SU-DHL-6 (cell line): Measurements from ENCODE around the gene PRTN3.
"Not testable (repeated sequence)": the region's sequence is repeated elsewhere in the genome, so short reads cannot be mapped to it uniquely, and the experiment has no call there.

Experiments used
- H2AFZ ChIP-seq: fragments of 200-600 bp; sonication (generic); 2 replicates; pipeline ENCODE4 v1.6.1; 2014; ENCODE audit warnings: low read depth, mild to moderate bottlenecking, moderate library complexity, mixed read lengths, antibody characterized with exemption, low read length; ENCODE audit not compliant: severe bottlenecking
- H3F3A ChIP-seq: fragments of 200-600 bp; shearing (Covaris generic); 2 replicates; pipeline ENCODE4 v1.6.0; 2016; ENCODE audit warnings: antibody characterized with exemption, mild to moderate bottlenecking; ENCODE audit not compliant: insufficient read depth
- H3K27ac ChIP-seq: fragments of 200-600 bp; sonication (generic); 2 replicates; pipeline ENCODE4 v1.5.1; 2016; ENCODE audit warnings: low read depth, mild to moderate bottlenecking, low read length, moderate library complexity, mixed read lengths
- H3K27me3 ChIP-seq: fragments of 200-600 bp; sonication (generic), shearing (Covaris generic); 2 replicates; pipeline ENCODE4 v1.6.0; 2014; ENCODE audit warnings: mild to moderate bottlenecking, low read length
- H3K36me3 ChIP-seq: fragments of 200-600 bp; sonication (generic); 2 replicates; pipeline ENCODE4 v1.6.1; 2014; ENCODE audit warnings: mild to moderate bottlenecking, low read length, mixed read lengths
- H3K4me2 ChIP-seq: fragments of 300-600, 200-600 bp; shearing (Covaris generic), sonication (generic); 2 replicates; pipeline ENCODE4 v1.6.0; 2014; ENCODE audit warnings: low read length, low read depth, mild to moderate bottlenecking; ENCODE audit not compliant: poor library complexity, severe bottlenecking
- H3K4me3 ChIP-seq: fragments of 200-600 bp; sonication (generic); 2 replicates; pipeline ENCODE4 v1.5.1; 2014; ENCODE audit warnings: antibody characterized with exemption, low read length, mild to moderate bottlenecking, mixed read lengths; ENCODE audit not compliant: insufficient read depth, poor library complexity, severe bottlenecking
- H3K79me2 ChIP-seq: fragments of 200-600 bp; sonication (generic); 2 replicates; pipeline ENCODE4 v1.6.1; 2014; ENCODE audit warnings: mild to moderate bottlenecking, low read length, moderate library complexity; ENCODE audit not compliant: insufficient read depth
- H3K9ac ChIP-seq: fragments of 200-600 bp; sonication (generic); 2 replicates; pipeline ENCODE4 v1.7.0; 2014; ENCODE audit warnings: mild to moderate bottlenecking, low read length
- H3K9me2 ChIP-seq: fragments of 200-600 bp; sonication (generic); replicated peaks from 2 replicates; pipeline ENCODE4 v1.6.1; 2014; ENCODE audit warnings: low read length; ENCODE audit not compliant: insufficient read depth
- H3K9me3 ChIP-seq: fragments of 200-600 bp; sonication (generic); 2 replicates; pipeline ENCODE4 v1.6.1; 2014; ENCODE audit warnings: low read length, mixed read lengths; ENCODE audit not compliant: insufficient read depth
- H4K20me1 ChIP-seq: fragments of 200-600 bp; sonication (generic); 2 replicates; pipeline ENCODE4 v1.6.1; 2014; ENCODE audit warnings: low read depth, mild to moderate bottlenecking, antibody characterized with exemption, low read length, moderate library complexity, mixed read lengths
- EZH2phosphoT487 ChIP-seq: fragments of 200-600 bp; sonication (generic), shearing (Covaris generic); conservative IDR thresholded peaks from 2 replicates; pipeline ENCODE4 v1.6.1; 2018; ENCODE audit warnings: mild to moderate bottlenecking, antibody characterized with exemption, low read length, moderate library complexity, mixed read lengths
- TF ChIP-seq, protein P1 (sequence below): fragments of 200-600 bp; sonication (generic); IDR thresholded peaks from one replicate; pipeline ENCODE4 v1.5.1; 2017; ENCODE audit warnings: antibody characterized with exemption, mild to moderate bottlenecking, low read length, moderate library complexity; ENCODE audit not compliant: insufficient read depth, poor library complexity, severe bottlenecking

Gene PRTN3

GRCh38 chr19:848386-848921 lies 7.7 kb downstream of the PRTN3 start:
- no peak overlapping the region for H3K27ac ChIP-seq
- TF ChIP-seq, protein P1, sequence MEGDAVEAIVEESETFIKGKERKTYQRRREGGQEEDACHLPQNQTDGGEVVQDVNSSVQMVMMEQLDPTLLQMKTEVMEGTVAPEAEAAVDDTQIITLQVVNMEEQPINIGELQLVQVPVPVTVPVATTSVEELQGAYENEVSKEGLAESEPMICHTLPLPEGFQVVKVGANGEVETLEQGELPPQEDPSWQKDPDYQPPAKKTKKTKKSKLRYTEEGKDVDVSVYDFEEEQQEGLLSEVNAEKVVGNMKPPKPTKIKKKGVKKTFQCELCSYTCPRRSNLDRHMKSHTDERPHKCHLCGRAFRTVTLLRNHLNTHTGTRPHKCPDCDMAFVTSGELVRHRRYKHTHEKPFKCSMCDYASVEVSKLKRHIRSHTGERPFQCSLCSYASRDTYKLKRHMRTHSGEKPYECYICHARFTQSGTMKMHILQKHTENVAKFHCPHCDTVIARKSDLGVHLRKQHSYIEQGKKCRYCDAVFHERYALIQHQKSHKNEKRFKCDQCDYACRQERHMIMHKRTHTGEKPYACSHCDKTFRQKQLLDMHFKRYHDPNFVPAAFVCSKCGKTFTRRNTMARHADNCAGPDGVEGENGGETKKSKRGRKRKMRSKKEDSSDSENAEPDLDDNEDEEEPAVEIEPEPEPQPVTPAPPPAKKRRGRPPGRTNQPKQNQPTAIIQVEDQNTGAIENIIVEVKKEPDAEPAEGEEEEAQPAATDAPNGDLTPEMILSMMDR = no peak
- no peak for TF ChIP-seq EZH2phosphoT487
- H3K9me2 ChIP-seq = no peaks in the 10 kb centered on the region
- H4K20me1 ChIP-seq = no peaks in the 10 kb centered on the region
- H3K4me3 ChIP-seq = no peak overlapping the region
- H2AFZ ChIP-seq = no peak overlapping the region
- no peaks in the 10 kb centered on the region for H3F3A ChIP-seq
- no peaks in the 10 kb centered on the region for H3K9me3 ChIP-seq
- H3K4me2 ChIP-seq = no peak overlapping the region
- H3K9ac ChIP-seq = no peak overlapping the region
- no peaks in the 10 kb centered on the region for H3K27me3 ChIP-seq
- no peaks in the 10 kb centered on the region for H3K79me2 ChIP-seq
- no peaks in the 10 kb centered on the region for H3K36me3 ChIP-seq

GRCh38 chr19:849195-849594 lies 8.4 kb downstream of the PRTN3 start:
- H3K27ac ChIP-seq, H3K36me3 ChIP-seq, H3K4me2 ChIP-seq, H3K9me2 ChIP-seq, H4K20me1 ChIP-seq, H3F3A ChIP-seq, H3K79me2 ChIP-seq, H3K27me3 ChIP-seq, H3K9me3 ChIP-seq, H3K4me3 ChIP-seq, H3K9ac ChIP-seq, H2AFZ ChIP-seq: not testable (repeated sequence)

- Histone ChIP-seq H3K79me2 (no peaks in the 10 kb centered on the region), H3K4me2 (no peak overlapping the region), H3K9ac (no peak overlapping the region), H3K4me3 (no peak overlapping the region), H3K27ac (no peak overlapping the region), H3K9me3 (no peaks in the 10 kb centered on the region), H3K36me3 (no peaks in the 10 kb centered on the region), H4K20me1 (no peaks in the 10 kb centered on the region), H2AFZ (no peak overlapping the region), H3K9me2 (no peaks in the 10 kb centered on the region), H3K27me3 (no peaks in the 10 kb centered on the region), H3F3A (no peaks in the 10 kb centered on the region)
- no peak for TF ChIP-seq EZH2phosphoT487
- TF ChIP-seq, protein P1 = no peak
These were observed 9.6 kb downstream of the PRTN3 start for GRCh38 chr19:850221-850978.

GRCh38 chr19:850979-851335 lies 10.2 kb downstream of the PRTN3 start:
- Histone ChIP-seq H3F3A (no peaks in the 10 kb centered on the region), H3K36me3 (no peaks in the 10 kb centered on the region), H3K4me3 (no peak overlapping the region), H3K27me3 (no peaks in the 10 kb centered on the region), H4K20me1 (no peaks in the 10 kb centered on the region), H3K4me2 (no peak overlapping the region), H2AFZ (no peak overlapping the region), H3K9ac (no peak overlapping the region), H3K9me2 (no peaks in the 10 kb centered on the region), H3K27ac (no peak overlapping the region), H3K9me3 (no peaks in the 10 kb centered on the region), H3K79me2 (no peaks in the 10 kb centered on the region)
- no peak for TF ChIP-seq EZH2phosphoT487
- TF ChIP-seq, protein P1 = no peak
